PFSK-1 (cell line): ENCODE results near the gene MAST1.

Experiments used
- SIN3A ChIP-seq: IDR thresholded peaks from 2 replicates; pipeline ENCODE4 v1.6.1; 2012; ENCODE audit warnings: mild to moderate bottlenecking, low read length, moderate library complexity, borderline replicate concordance; ENCODE audit not compliant: insufficient read depth
- TAF1 ChIP-seq: IDR thresholded peaks from 2 replicates; pipeline ENCODE4 v1.6.1; 2012; ENCODE audit warnings: low read length, control low read depth, borderline replicate concordance; ENCODE audit not compliant: insufficient read depth
- TF ChIP-seq, protein P1 (sequence below), 2 experiments: IDR thresholded peaks; 2 replicates each; pipeline versions ENCODE4 v1.6.1 to v1.8.0; 2011 to 2012; ENCODE audit warnings: low read depth in 2 of 2, low read length in 2 of 2, control low read depth in 1 of 2, inconsistent platforms in 1 of 2, mild to moderate bottlenecking in 1 of 2, moderate library complexity in 1 of 2; ENCODE audit not compliant: insufficient read depth in 1 of 2

DNA sequence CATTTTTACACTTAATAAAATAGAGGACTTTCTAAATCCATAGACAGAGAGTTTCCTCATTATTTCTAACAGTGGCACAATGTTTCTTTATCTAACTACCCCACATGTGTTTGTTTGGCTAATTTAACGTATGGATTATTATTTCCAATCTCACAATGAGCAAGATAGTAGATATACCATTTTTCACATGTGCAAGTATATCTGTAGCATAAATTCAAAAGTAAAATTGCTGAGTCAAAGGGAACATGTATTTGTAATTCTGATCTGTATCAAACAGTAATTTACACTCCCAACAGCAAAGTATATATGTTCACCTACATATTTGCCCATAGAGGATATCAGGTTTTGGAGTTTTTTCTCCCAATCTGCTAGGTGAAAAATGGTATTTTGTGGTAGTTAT is 18.3 kb downstream of the MAST1 start:
- no peak for TF ChIP-seq TAF1
- TF ChIP-seq, protein P1, sequence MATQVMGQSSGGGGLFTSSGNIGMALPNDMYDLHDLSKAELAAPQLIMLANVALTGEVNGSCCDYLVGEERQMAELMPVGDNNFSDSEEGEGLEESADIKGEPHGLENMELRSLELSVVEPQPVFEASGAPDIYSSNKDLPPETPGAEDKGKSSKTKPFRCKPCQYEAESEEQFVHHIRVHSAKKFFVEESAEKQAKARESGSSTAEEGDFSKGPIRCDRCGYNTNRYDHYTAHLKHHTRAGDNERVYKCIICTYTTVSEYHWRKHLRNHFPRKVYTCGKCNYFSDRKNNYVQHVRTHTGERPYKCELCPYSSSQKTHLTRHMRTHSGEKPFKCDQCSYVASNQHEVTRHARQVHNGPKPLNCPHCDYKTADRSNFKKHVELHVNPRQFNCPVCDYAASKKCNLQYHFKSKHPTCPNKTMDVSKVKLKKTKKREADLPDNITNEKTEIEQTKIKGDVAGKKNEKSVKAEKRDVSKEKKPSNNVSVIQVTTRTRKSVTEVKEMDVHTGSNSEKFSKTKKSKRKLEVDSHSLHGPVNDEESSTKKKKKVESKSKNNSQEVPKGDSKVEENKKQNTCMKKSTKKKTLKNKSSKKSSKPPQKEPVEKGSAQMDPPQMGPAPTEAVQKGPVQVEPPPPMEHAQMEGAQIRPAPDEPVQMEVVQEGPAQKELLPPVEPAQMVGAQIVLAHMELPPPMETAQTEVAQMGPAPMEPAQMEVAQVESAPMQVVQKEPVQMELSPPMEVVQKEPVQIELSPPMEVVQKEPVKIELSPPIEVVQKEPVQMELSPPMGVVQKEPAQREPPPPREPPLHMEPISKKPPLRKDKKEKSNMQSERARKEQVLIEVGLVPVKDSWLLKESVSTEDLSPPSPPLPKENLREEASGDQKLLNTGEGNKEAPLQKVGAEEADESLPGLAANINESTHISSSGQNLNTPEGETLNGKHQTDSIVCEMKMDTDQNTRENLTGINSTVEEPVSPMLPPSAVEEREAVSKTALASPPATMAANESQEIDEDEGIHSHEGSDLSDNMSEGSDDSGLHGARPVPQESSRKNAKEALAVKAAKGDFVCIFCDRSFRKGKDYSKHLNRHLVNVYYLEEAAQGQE (IDR thresholded peaks at IDR 0.05; ENCODE audit: insufficient read depth in 1 of 2, low read depth in 2 of 2, low read length in 2 of 2): no peak
- no peak for TF ChIP-seq SIN3A
